ENCODE results near the gene IZUMO3.

DNA sequence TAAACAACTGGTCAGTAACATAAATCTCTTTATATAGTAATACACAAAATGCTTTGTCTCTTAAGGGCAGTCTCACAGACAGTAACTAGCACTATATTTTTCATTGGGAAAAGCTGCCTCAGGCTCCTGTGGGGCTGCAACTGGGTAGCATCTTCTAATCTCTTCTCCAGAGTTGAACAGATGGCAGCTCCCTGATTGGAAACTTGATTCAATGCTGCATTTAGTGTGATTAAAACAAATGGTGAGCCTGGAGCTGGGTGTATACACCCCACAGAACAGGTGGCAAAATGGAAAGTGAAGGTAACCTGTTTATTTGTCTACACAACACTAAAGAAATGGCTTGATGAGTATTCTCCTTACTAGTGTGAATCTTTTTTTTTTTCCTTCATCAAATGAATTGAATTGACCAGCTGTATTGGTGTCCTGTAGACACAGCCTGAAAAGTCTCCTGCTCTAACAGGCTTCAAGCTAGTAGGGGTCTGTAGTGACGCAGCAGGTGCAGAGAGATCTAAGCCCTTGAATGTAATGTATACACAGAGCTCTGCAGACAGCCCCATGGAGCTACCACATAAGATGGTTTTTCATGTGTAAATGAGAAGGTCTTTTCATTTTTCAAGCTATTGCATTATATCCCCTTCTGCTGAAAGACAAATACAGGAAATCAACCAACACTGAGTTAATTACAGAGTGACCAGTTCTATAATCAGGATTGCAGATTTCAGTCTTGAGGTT, 43.3 kb downstream of the IZUMO3 start:
- TF ChIP-seq HDGF (IDR thresholded peaks at IDR 0.05; ENCODE audit: borderline replicate concordance) (no peak), FOXM1 (IDR thresholded peaks at IDR 0.05; ENCODE audit: borderline replicate concordance) (no peak)
